ENCODE data around the gene NFATC2IP. TPM values are rescaled to one million over a fixed set of nuclear protein-coding genes. Genes with fewer than 3 reads are reported as not detected.
A peak's percentile ranks its signal among the peaks of the same experiment; 100 is the strongest.
"Not testable (repeated sequence)": the region's sequence is repeated elsewhere in the genome, so short reads cannot be mapped to it uniquely, and the experiment has no call there.

The NFATC2IP gene
- total RNA-seq, 1 donor: 22.1 TPM

DNA sequence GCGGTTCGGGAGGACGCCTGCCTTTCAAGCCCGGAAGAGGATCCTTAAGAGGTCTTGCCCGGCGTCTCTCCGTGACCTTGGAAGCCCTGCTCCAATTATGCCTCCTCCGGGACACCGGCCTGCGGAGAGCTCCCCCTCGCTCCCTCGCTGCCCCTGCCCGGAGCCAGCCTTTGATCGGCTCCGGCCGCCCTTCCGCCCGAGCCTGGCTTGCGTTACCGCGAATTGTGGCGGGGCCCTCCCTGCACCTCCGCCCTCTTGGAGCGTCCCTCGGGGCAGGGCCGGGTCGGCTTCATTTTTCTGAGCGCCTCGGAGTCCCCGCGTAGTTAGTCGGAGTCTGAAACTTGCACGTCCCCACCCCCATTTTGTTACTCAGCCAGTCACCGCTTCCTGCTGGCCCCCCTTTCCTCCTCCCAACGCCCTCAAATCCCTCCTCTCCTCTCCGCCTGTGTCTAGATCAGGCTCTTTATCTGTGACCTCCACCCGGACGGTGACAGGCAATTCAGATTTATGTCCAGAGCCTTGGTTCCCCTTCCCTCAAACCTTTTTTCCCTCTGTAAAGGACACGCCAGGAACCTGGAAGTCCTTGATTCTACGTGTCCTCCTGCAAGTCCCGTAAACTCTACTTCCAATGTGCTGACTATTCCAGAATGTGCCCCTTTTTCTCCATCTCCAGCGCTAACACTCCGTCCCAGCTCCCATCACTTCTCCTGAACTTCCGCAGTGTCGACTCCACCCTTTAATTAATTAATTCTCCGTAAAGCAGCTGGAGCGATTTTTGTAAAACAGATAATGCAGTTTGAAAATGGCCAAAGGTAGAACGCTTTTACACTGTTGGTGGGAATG is 25.1 kb upstream of the NFATC2IP start:
- H3K4me3 ChIP-seq (ENCODE audit: low read depth, low read length): peak overlapping the region; percentile 82
- peak; percentile 84 for DNase-seq (ENCODE audit: low read depth)
- TF ChIP-seq, protein P1, sequence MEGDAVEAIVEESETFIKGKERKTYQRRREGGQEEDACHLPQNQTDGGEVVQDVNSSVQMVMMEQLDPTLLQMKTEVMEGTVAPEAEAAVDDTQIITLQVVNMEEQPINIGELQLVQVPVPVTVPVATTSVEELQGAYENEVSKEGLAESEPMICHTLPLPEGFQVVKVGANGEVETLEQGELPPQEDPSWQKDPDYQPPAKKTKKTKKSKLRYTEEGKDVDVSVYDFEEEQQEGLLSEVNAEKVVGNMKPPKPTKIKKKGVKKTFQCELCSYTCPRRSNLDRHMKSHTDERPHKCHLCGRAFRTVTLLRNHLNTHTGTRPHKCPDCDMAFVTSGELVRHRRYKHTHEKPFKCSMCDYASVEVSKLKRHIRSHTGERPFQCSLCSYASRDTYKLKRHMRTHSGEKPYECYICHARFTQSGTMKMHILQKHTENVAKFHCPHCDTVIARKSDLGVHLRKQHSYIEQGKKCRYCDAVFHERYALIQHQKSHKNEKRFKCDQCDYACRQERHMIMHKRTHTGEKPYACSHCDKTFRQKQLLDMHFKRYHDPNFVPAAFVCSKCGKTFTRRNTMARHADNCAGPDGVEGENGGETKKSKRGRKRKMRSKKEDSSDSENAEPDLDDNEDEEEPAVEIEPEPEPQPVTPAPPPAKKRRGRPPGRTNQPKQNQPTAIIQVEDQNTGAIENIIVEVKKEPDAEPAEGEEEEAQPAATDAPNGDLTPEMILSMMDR (IDR thresholded peaks at IDR 0.05; ENCODE audit: insufficient read depth, low read length): peak; percentile 6

DNA sequence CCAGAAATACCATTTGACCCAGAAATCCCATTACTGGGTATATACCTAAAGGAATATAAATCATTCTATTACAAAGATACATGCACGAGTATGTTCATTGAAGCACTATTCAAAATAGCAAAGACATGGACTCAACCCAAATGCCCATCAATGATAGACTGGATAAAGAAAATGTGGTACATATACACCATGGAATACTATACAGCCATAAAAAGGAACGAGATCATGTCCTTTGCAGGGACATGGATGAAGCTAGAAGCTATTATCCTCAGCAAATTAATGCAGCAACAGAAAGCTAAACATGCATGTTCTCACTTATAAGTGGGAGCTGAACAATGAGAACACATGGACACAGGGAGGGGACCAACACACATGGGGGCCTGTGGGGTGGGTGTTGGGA is 24.5 kb upstream of the NFATC2IP start:
- H3K4me3 ChIP-seq (ENCODE audit: low read depth, low read length); DNase-seq (ENCODE audit: low read depth): not testable (repeated sequence)

DNA sequence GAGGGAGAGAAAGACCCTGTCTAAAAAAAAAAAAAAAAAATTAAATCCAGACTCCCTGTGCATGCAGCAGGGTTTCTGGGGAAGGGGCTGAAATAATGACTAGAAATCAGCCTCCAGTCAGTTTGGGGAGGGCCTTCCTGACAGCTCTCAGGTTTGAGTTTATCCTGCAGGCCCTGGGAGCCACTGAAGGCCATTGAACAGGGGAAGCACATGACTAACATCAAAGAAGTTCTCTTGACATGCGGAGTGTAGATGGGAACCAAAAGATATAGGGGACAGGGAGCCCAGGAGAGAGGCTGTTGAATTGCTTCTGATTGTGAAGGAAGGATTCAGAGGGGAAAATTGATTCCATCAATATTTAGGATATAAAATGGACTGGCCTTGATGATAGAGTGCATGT is 22.9 kb upstream of the NFATC2IP start:
- no peak for DNase-seq (ENCODE audit: low read depth)

DNA sequence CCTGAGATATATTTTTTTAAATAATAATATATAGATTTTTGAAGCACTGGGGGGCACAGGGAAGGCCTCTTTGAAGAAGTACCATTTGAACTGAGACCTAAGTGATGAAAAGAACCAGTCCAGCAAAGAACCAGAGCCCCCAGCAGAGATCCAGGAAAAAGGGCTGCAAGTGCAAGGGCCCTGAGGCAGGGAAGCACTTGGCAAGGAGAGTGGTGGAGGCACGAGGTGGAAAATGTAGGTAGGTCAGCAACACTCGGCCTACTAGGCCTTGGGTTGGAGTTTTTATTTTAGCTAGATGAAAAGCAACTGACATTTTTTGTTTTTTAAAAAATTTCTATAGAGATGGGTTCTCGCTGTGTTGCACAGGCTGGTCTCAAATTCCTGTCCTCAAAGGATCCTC is 20.5 kb upstream of the NFATC2IP start:
- H3K4me3 ChIP-seq (ENCODE audit: low read depth, low read length): no peak overlapping the region
- TF ChIP-seq, protein P1 (IDR thresholded peaks at IDR 0.05; ENCODE audit: insufficient read depth, low read length): no peak
- no peak for DNase-seq (ENCODE audit: low read depth)

More for the DNA sequence above, 22.9 kb upstream of the NFATC2IP start:
- H3K4me3 ChIP-seq (ENCODE audit: low read depth, low read length): no peak overlapping the region
- TF ChIP-seq, protein P1 (IDR thresholded peaks at IDR 0.05; ENCODE audit: insufficient read depth, low read length): no peak

DNA sequence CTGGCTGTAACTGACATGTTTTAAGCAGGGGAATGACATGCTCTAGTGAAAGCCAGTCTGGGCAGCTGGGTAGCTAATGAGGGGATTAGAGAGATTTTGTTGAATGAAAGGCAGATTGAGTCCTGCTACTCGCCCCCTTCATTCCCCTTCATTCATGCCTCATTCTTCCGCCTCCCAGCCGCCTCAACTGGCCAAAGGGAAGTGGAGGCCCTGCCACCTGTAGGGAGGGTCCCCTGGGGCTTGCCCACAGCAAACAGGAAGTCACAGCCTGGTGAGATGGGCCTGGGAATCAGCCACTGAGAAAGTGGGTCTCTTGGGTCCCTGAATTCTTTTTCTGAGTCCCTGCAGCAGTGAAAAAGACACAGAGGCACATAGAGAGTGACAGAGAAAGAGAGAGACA is 20.1 kb upstream of the NFATC2IP start:
- no peak for DNase-seq (ENCODE audit: low read depth)
- TF ChIP-seq, protein P1 (IDR thresholded peaks at IDR 0.05; ENCODE audit: insufficient read depth, low read length): no peak
- H3K4me3 ChIP-seq (ENCODE audit: low read depth, low read length): no peak overlapping the region

DNA sequence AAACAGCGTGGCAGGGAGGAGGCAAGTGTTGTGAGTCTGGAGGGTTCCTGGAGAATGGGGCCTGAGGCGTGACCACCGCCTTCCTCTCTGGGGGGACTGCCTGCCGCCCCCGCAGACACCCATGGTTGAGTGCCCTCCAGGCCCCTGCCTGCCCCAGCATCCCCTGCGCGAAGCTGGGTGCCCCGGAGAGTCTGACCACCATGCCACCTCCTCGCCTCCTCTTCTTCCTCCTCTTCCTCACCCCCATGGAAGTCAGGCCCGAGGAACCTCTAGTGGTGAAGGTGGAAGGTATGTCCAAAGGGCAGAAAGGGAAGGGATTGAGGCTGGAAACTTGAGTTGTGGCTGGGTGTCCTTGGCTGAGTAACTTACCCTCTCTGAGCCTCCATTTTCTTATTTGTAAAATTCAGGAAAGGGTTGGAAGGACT is 18.9 kb upstream of the NFATC2IP start, which contains the start of gene CD19:
CD19 (plus strand) TSS at position 171 of the 425 bp plus-strand sequence; CDS start at position 201, 30 bp downstream.
- DNase-seq (ENCODE audit: low read depth): no peak
- TF ChIP-seq, protein P1 (IDR thresholded peaks at IDR 0.05; ENCODE audit: insufficient read depth, low read length): no peak
- H3K4me3 ChIP-seq (ENCODE audit: low read depth, low read length): no peak within 1 kb of the TSS

DNA sequence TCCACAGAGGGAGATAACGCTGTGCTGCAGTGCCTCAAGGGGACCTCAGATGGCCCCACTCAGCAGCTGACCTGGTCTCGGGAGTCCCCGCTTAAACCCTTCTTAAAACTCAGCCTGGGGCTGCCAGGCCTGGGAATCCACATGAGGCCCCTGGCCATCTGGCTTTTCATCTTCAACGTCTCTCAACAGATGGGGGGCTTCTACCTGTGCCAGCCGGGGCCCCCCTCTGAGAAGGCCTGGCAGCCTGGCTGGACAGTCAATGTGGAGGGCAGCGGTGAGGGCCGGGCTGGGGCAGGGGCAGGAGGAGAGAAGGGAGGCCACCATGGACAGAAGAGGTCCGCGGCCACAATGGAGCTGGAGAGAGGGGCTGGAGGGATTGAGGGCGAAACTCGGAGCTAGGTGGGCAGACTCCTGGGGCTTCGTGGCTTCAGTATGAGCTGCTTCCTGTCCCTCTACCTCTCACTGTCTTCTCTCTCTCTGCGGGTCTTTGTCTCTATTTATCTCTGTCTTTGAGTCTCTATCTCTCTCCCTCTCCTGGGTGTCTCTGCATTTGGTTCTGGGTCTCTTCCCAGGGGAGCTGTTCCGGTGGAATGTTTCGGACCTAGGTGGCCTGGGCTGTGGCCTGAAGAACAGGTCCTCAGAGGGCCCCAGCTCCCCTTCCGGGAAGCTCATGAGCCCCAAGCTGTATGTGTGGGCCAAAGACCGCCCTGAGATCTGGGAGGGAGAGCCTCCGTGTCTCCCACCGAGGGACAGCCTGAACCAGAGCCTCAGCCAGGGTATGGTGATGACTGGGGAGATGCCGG is 18.2 kb upstream of the NFATC2IP start:
- H3K4me3 ChIP-seq (ENCODE audit: low read depth, low read length): no peak overlapping the region
- TF ChIP-seq, protein P1 (IDR thresholded peaks at IDR 0.05; ENCODE audit: insufficient read depth, low read length): no peak
- no peak for DNase-seq (ENCODE audit: low read depth)
